Measurements from ENCODE around the gene MAPRE2. TPM values are rescaled to one million over a fixed set of nuclear protein-coding genes. Genes with fewer than 3 reads are reported as not detected.

The MAPRE2 gene
- total RNA-seq, 1 experiment from 2014 or later, result 16.4 TPM

DNA sequence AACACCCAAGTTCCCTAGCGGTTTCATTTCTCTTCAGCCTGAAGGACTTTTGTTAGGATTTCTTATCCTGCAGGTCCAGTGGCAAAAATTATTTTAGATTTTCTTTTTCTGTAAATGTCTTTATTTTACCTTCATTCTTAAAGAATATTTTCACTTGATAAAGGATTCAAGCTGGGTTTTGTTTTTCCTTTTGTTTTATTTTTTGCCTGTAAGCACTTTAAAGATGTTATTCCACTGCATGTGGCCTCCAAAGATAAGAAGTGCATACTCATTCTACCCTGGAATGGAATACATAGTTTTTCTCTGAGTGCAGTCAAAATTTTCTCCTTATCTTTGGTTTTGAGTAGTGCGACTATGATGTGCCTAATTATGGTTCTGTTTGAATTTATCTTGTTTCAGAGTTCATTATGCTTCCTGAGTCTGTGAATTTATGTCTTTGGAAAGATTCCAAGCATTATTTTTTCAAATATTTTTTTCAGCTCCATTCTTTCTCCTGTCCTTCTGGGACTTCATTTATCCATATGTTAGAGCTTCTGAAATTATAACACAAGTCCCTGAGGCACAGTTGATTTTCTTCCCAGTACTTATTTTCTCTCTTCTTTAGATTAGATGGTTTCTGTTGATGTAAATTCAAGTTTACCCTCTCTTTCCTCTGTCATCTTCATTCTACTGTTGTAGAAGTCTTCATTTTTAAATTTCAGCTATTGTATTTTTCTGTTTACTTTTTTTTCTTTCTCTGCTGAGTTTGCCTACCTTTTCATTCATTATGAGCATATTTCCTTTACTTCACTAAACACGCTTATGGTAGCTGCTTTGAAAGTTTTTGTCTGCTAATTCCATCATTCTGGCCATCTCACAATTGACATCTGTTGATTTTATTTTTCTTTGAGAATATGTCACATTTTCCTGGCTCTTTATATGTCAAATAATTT, 69.6 kb downstream of the MAPRE2 start:
- intact Hi-C loops (cut with micrococcal nuclease; ENCODE audit: unreplicated experiment), result no loop called here
- BruUV-seq (replicated peaks), result no TSS peak

DNA sequence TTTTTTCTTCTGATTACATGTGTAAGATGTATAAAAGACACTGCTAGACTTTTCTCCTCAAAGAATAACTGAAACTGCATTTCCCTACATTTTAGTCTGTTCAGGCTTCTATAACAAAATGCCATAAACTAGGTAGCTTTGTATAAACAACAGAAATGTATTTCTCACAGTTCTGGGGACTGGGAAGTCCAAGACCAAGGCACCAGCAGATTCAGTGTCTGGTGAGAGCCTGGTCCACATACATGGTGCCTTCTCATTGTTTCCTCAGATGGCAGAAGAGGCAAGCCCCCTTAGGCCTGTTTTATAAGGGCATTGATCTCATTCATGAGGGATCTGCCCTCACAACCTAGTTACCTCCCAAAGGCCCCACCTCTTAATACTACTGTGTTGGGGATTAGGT, 71.5 kb downstream of the MAPRE2 start:
- H3K27ac ChIP-seq (ENCODE audit: low read depth, low read length, poor library complexity, severe bottlenecking), result no peak overlapping the region
- no peaks in the 10 kb centered on the region for H3K36me3 ChIP-seq (ENCODE audit: insufficient read depth, low read length, poor library complexity, severe bottlenecking)
- no peak for TF ChIP-seq EZH2 (IDR thresholded peaks at IDR 0.05; ENCODE audit: borderline replicate concordance, low read depth, low read length, poor library complexity, severe bottlenecking)
- TF ChIP-seq, protein P1, sequence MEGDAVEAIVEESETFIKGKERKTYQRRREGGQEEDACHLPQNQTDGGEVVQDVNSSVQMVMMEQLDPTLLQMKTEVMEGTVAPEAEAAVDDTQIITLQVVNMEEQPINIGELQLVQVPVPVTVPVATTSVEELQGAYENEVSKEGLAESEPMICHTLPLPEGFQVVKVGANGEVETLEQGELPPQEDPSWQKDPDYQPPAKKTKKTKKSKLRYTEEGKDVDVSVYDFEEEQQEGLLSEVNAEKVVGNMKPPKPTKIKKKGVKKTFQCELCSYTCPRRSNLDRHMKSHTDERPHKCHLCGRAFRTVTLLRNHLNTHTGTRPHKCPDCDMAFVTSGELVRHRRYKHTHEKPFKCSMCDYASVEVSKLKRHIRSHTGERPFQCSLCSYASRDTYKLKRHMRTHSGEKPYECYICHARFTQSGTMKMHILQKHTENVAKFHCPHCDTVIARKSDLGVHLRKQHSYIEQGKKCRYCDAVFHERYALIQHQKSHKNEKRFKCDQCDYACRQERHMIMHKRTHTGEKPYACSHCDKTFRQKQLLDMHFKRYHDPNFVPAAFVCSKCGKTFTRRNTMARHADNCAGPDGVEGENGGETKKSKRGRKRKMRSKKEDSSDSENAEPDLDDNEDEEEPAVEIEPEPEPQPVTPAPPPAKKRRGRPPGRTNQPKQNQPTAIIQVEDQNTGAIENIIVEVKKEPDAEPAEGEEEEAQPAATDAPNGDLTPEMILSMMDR (conservative IDR thresholded peaks at IDR 0.05; ENCODE audit: low read depth, low read length), result no peak
- H3K27me3 ChIP-seq (replicated peaks; ENCODE audit: insufficient read depth, low read depth, low read length, poor library complexity), result no peaks in the 10 kb centered on the region
- intact Hi-C loops (cut with micrococcal nuclease; ENCODE audit: unreplicated experiment), result no loop called here
- no peaks in the 10 kb centered on the region for H3K9me3 ChIP-seq (ENCODE audit: low read depth, low read length, poor library complexity, severe bottlenecking)
- H3K4me3 ChIP-seq (ENCODE audit: low read depth, low read length, poor library complexity, severe bottlenecking), result no peak overlapping the region
- CTCF ChIA-PET, result no interaction called here
- BruUV-seq (replicated peaks), result no TSS peak
- DNase-seq (ENCODE audit: low spot score), result no peak
- no peaks in the 10 kb centered on the region for H3K4me1 ChIP-seq (ENCODE audit: insufficient read depth, low read length, poor library complexity, severe bottlenecking)
- POLR2A ChIA-PET (ENCODE audit: low non-redundant PET), result no interaction called here

More for the DNA sequence above, 69.6 kb downstream of the MAPRE2 start:
- Histone ChIP-seq H3K4me3 (ENCODE audit: low read depth, low read length, poor library complexity, severe bottlenecking) (no peak overlapping the region), H3K36me3 (ENCODE audit: insufficient read depth, low read length, poor library complexity, severe bottlenecking) (no peaks in the 10 kb centered on the region), H3K9me3 (ENCODE audit: low read depth, low read length, poor library complexity, severe bottlenecking) (no peaks in the 10 kb centered on the region), H3K4me1 (ENCODE audit: insufficient read depth, low read length, poor library complexity, severe bottlenecking) (no peaks in the 10 kb centered on the region), H3K27ac (ENCODE audit: low read depth, low read length, poor library complexity, severe bottlenecking) (no peak overlapping the region), H3K27me3 (replicated peaks; ENCODE audit: insufficient read depth, low read depth, low read length, poor library complexity) (no peaks in the 10 kb centered on the region)
- POLR2A ChIA-PET (ENCODE audit: low non-redundant PET), result no interaction called here
- no peak for DNase-seq (ENCODE audit: low spot score)
- TF ChIP-seq, protein P1 (conservative IDR thresholded peaks at IDR 0.05; ENCODE audit: low read depth, low read length), result no peak
- TF ChIP-seq EZH2 (IDR thresholded peaks at IDR 0.05; ENCODE audit: borderline replicate concordance, low read depth, low read length, poor library complexity, severe bottlenecking), result no peak
- CTCF ChIA-PET, result no interaction called here

DNA sequence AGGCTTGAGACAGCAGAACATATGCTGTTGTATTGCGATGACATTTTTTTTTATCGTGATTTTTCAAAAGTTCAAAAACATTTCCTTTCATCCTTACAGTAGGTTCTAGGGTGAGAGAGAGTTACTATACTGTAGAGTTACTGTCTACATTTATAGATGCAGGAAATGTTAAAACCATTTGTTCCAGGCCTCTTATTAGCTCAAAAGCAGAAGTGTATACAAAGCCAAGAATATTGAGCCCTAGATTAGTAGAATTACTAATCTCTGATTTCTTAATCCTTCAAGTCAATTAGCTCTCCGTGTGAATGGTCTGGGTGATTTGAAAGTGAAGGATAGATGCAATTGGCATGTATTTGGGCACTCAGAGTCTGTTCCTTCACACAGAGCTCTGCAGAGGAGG, 73.1 kb downstream of the MAPRE2 start:
- ChIA-PET POLR2A (ENCODE audit: low non-redundant PET) (no interaction called here), CTCF (no interaction called here)
- Histone ChIP-seq H3K27ac (ENCODE audit: low read depth, low read length, poor library complexity, severe bottlenecking) (no peak overlapping the region), H3K4me1 (ENCODE audit: insufficient read depth, low read length, poor library complexity, severe bottlenecking) (no peaks in the 10 kb centered on the region), H3K9me3 (ENCODE audit: low read depth, low read length, poor library complexity, severe bottlenecking) (no peaks in the 10 kb centered on the region), H3K27me3 (replicated peaks; ENCODE audit: insufficient read depth, low read depth, low read length, poor library complexity) (no peaks in the 10 kb centered on the region), H3K4me3 (ENCODE audit: low read depth, low read length, poor library complexity, severe bottlenecking) (no peak overlapping the region), H3K36me3 (ENCODE audit: insufficient read depth, low read length, poor library complexity, severe bottlenecking) (no peaks in the 10 kb centered on the region)
- DNase-seq (ENCODE audit: low spot score), result no peak
- intact Hi-C loops (cut with micrococcal nuclease; ENCODE audit: unreplicated experiment), result no loop called here
- no peak for TF ChIP-seq EZH2 (IDR thresholded peaks at IDR 0.05; ENCODE audit: borderline replicate concordance, low read depth, low read length, poor library complexity, severe bottlenecking)
- TF ChIP-seq, protein P1 (conservative IDR thresholded peaks at IDR 0.05; ENCODE audit: low read depth, low read length), result no peak
- no TSS peak for BruUV-seq (replicated peaks)
